ENCODE data around the gene GINS2. TPM values are rescaled to one million over a fixed set of nuclear protein-coding genes. Genes with fewer than 3 reads are reported as not detected.
A peak's percentile ranks its signal among the peaks of the same experiment; 100 is the strongest.

The GINS2 gene
- total and polyA plus RNA-seq, 4 experiments from 2014 or later, result 0.55 to 1.4 (median 1.2) TPM

- Histone ChIP-seq H3K36me3 (ENCODE audit: insufficient read depth, low read length) (peaks cover 50% of the 10 kb centered on the region), H3K27me3 (ENCODE audit: insufficient read depth, low read length) (no peaks in the 10 kb centered on the region), H3K4me3 (ENCODE audit: low read length in 2 of 2) (no peak overlapping the region), H3K9me3 (ENCODE audit: control insufficient read depth in 1 of 2, low read length in 2 of 2) (no peaks in the 10 kb centered on the region), H3K4me1 (ENCODE audit: insufficient read depth, low read length) (no peaks in the 10 kb centered on the region), H3K27ac (ENCODE audit: low read depth, low read length) (no peak overlapping the region)
- H3K9me3 Mint-ChIP-seq, result no peaks in the 10 kb centered on the region
- H3K4me3 Mint-ChIP-seq, result no peak overlapping the region
- intact Hi-C loops (cut with micrococcal nuclease), result no loop called here
- H3K27ac Mint-ChIP-seq, result no peak overlapping the region
- DNase-seq, result no peak
- POLR2A ChIA-PET (ENCODE audit: partially characterized antibody), result no interaction called here
- H3K27me3 Mint-ChIP-seq, result no peaks in the 10 kb centered on the region
- peaks cover 30 to 73% of the 10 kb centered on the region in 2 donors for H3K36me3 Mint-ChIP-seq
- CTCF ChIA-PET (ENCODE audit: partially characterized antibody), result no interaction called here
- H3K4me1 Mint-ChIP-seq, result no peaks in the 10 kb centered on the region
These were observed 25.6 kb downstream of the GINS2 start for GRCh38 chr16:85662976-85663830.

- no peak overlapping the region for H3K4me3 ChIP-seq (ENCODE audit: low read length in 2 of 2)
- peaks cover 52% of the 10 kb centered on the region for H3K36me3 ChIP-seq (ENCODE audit: insufficient read depth, low read length)
- H3K27me3 Mint-ChIP-seq, result no peaks in the 10 kb centered on the region
- peaks cover 0 to 2% (median 0%) of the 10 kb centered on the region in 8 donors for H3K9me3 Mint-ChIP-seq
- no peak overlapping the region for H3K27ac ChIP-seq (ENCODE audit: low read depth, low read length)
- intact Hi-C loops (cut with micrococcal nuclease), result no loop called here
- H3K4me3 Mint-ChIP-seq, result no peak overlapping the region
- no peaks in the 10 kb centered on the region for H3K4me1 Mint-ChIP-seq
- POLR2A ChIA-PET (ENCODE audit: partially characterized antibody), result no interaction called here
- H3K36me3 Mint-ChIP-seq, result peaks cover 33 to 74% of the 10 kb centered on the region in 2 donors
- H3K4me1 ChIP-seq (ENCODE audit: insufficient read depth, low read length), result no peaks in the 10 kb centered on the region
- CTCF ChIA-PET (ENCODE audit: partially characterized antibody), result no interaction called here
- peak overlapping the region in 1 of 7 donors; percentile 61 for H3K27ac Mint-ChIP-seq
- no peaks in the 10 kb centered on the region for H3K9me3 ChIP-seq (ENCODE audit: control insufficient read depth in 1 of 2, low read length in 2 of 2)
- H3K27me3 ChIP-seq (ENCODE audit: insufficient read depth, low read length), result no peaks in the 10 kb centered on the region
- DNase-seq, result no peak
These were observed 26.3 kb downstream of the GINS2 start for GRCh38 chr16:85662482-85662812.

GRCh38 chr16:85661740-85662481, 26.8 kb downstream of the GINS2 start:
- no peak overlapping the region for H3K4me3 ChIP-seq (ENCODE audit: low read length in 2 of 2)
- H3K4me1 Mint-ChIP-seq, result no peaks in the 10 kb centered on the region
- no peaks in the 10 kb centered on the region for H3K4me1 ChIP-seq (ENCODE audit: insufficient read depth, low read length)
- H3K9me3 Mint-ChIP-seq, result peaks cover 0 to 2% (median 0%) of the 10 kb centered on the region in 8 donors
- intact Hi-C loops (cut with micrococcal nuclease), result no loop called here
- peaks cover 33 to 73% of the 10 kb centered on the region in 2 donors for H3K36me3 Mint-ChIP-seq
- H3K9me3 ChIP-seq (ENCODE audit: control insufficient read depth in 1 of 2, low read length in 2 of 2), result no peaks in the 10 kb centered on the region
- CTCF ChIA-PET (ENCODE audit: partially characterized antibody), result interaction anchor here (1.0 kb wide), 1 partner anchor 98 kb away, joined by 4 read pairs; no protein-coding TSS in a partner anchor
- DNase-seq, result no peak
- H3K27me3 ChIP-seq (ENCODE audit: insufficient read depth, low read length), result no peaks in the 10 kb centered on the region
- H3K27ac Mint-ChIP-seq, result peak overlapping the region in 1 of 7 donors; percentile 61
- H3K36me3 ChIP-seq (ENCODE audit: insufficient read depth, low read length), result peaks cover 53% of the 10 kb centered on the region
- no peak overlapping the region for H3K4me3 Mint-ChIP-seq
- H3K27ac ChIP-seq (ENCODE audit: low read depth, low read length), result no peak overlapping the region
- POLR2A ChIA-PET (ENCODE audit: partially characterized antibody), result no interaction called here
- no peaks in the 10 kb centered on the region for H3K27me3 Mint-ChIP-seq

- no peak for DNase-seq
- intact Hi-C loops (cut with micrococcal nuclease), result no loop called here
- CTCF ChIA-PET (ENCODE audit: partially characterized antibody), result interaction anchor here (1.0 to 4.2 kb wide), 4 partner anchors 56 to 136 kb away, joined by 3 to 29 read pairs (median 13); no protein-coding TSS in a partner anchor
- Mint-ChIP-seq H3K36me3 (peaks cover 30 to 70% of the 10 kb centered on the region in 2 donors), H3K4me3 (no peak overlapping the region), H3K4me1 (no peaks in the 10 kb centered on the region), H3K27me3 (no peaks in the 10 kb centered on the region), H3K9me3 (peaks cover 0 to 2% (median 0%) of the 10 kb centered on the region in 8 donors), H3K27ac (peak overlapping the region in 1 of 7 donors; percentile 19)
- H3K27me3 ChIP-seq (ENCODE audit: insufficient read depth, low read length), result no peaks in the 10 kb centered on the region
- H3K9me3 ChIP-seq (ENCODE audit: control insufficient read depth in 1 of 2, low read length in 2 of 2), result no peaks in the 10 kb centered on the region
- H3K4me1 ChIP-seq (ENCODE audit: insufficient read depth, low read length), result no peaks in the 10 kb centered on the region
- POLR2A ChIA-PET (ENCODE audit: partially characterized antibody), result interaction anchor here (0.5 kb wide), 1 partner anchor 43 kb away, joined by 4 read pairs; no protein-coding TSS in a partner anchor
- H3K27ac ChIP-seq (ENCODE audit: low read depth, low read length), result no peak overlapping the region
- peaks cover 49% of the 10 kb centered on the region for H3K36me3 ChIP-seq (ENCODE audit: insufficient read depth, low read length)
- H3K4me3 ChIP-seq (ENCODE audit: low read length in 2 of 2), result no peak overlapping the region
These were observed 27.7 kb downstream of the GINS2 start for GRCh38 chr16:85660843-85661739.

GRCh38 chr16:85659805-85660511, 28.8 kb downstream of the GINS2 start:
- DNase-seq, result peak; percentile 35 to 61 (median 44)
- Histone ChIP-seq H3K36me3 (ENCODE audit: insufficient read depth, low read length) (peaks cover 42% of the 10 kb centered on the region), H3K9me3 (ENCODE audit: control insufficient read depth in 1 of 2, low read length in 2 of 2) (no peaks in the 10 kb centered on the region), H3K27me3 (ENCODE audit: insufficient read depth, low read length) (no peaks in the 10 kb centered on the region), H3K27ac (ENCODE audit: low read depth, low read length) (no peak overlapping the region), H3K4me1 (ENCODE audit: insufficient read depth, low read length) (no peaks in the 10 kb centered on the region), H3K4me3 (ENCODE audit: low read length in 2 of 2) (no peak overlapping the region)
- H3K4me1 Mint-ChIP-seq, result no peaks in the 10 kb centered on the region
- peaks cover 21 to 63% of the 10 kb centered on the region in 2 donors for H3K36me3 Mint-ChIP-seq
- peaks cover 0 to 2% (median 0%) of the 10 kb centered on the region in 8 donors for H3K9me3 Mint-ChIP-seq
- no peaks in the 10 kb centered on the region for H3K27me3 Mint-ChIP-seq
- ChIA-PET POLR2A (ENCODE audit: partially characterized antibody) (no interaction called here), CTCF (ENCODE audit: partially characterized antibody) (interaction anchor here (1.2 to 4.2 kb wide), 7 partner anchors 8 to 138 kb away, joined by 3 to 29 read pairs (median 8); no protein-coding TSS in a partner anchor)
- H3K27ac Mint-ChIP-seq, result peak overlapping the region in 4 of 7 donors; percentile 19 to 89 (median 52)
- intact Hi-C loops (cut with micrococcal nuclease), result loop anchor here (1.0 kb wide), 2 partner anchors 29 to 57 kb away; no protein-coding TSS in a partner anchor
- H3K4me3 Mint-ChIP-seq, result no peak overlapping the region

- Mint-ChIP-seq H3K4me3 (no peak overlapping the region), H3K27me3 (no peaks in the 10 kb centered on the region), H3K36me3 (peaks cover 14 to 58% of the 10 kb centered on the region in 2 donors), H3K9me3 (peaks cover 0 to 2% (median 0%) of the 10 kb centered on the region in 8 donors), H3K27ac (peak overlapping the region in 2 of 7 donors; percentile 19 to 31), H3K4me1 (no peaks in the 10 kb centered on the region)
- peaks cover 42% of the 10 kb centered on the region for H3K36me3 ChIP-seq (ENCODE audit: insufficient read depth, low read length)
- ChIA-PET CTCF (ENCODE audit: partially characterized antibody) (interaction anchor here (1.2 to 4.2 kb wide), 7 partner anchors 9 to 100 kb away, joined by 3 to 29 read pairs (median 8); no protein-coding TSS in a partner anchor), POLR2A (ENCODE audit: partially characterized antibody) (no interaction called here)
- no peaks in the 10 kb centered on the region for H3K9me3 ChIP-seq (ENCODE audit: control insufficient read depth in 1 of 2, low read length in 2 of 2)
- no peak overlapping the region for H3K27ac ChIP-seq (ENCODE audit: low read depth, low read length)
- no peak overlapping the region for H3K4me3 ChIP-seq (ENCODE audit: low read length in 2 of 2)
- DNase-seq, result no peak
- H3K4me1 ChIP-seq (ENCODE audit: insufficient read depth, low read length), result no peaks in the 10 kb centered on the region
- no peaks in the 10 kb centered on the region for H3K27me3 ChIP-seq (ENCODE audit: insufficient read depth, low read length)
- intact Hi-C loops (cut with micrococcal nuclease), result loop anchor here (1.0 kb wide), 2 partner anchors 30 to 58 kb away; no protein-coding TSS in a partner anchor
These were observed 29.4 kb downstream of the GINS2 start for GRCh38 chr16:85659336-85659735.

All from CD4-positive, alpha-beta memory T cell (primary cell).